ENCODE data around the gene ABHD14A. TPM values are rescaled to one million over a fixed set of nuclear protein-coding genes. Genes with fewer than 3 reads are reported as not detected.

ABHD14A gene
- total and polyA plus RNA-seq, 2 of the 13 experiments (the other 11 are each of a cell fraction or from before 2014, with no cell fraction given) = 29.5 to 46.9 TPM

DNA sequence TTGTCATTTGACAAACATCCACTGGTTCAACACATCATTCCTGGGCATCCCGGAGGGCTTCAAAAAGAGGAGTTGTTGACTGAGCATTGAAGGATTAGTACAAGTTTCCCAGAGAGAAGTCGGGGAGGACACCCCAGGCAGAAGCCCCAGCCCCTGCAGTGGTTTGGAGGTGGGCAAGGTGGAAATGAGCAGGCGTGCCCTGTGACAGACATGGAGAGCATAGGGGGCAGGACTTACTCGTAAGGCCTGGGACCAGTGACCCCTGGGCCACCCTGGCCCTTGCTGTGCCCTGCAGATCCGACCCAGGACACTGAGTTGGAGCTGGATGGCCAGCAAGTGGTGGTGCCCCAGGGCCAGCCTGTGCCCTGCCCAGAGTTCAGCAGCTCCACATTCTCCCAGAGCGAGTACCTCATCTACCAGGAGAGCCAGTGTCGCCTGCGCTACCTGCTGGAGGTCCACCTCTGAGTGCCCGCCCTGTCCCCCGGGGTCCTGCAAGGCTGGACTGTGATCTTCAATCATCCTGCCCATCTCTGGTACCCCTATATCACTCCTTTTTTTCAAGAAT is 26.8 kb upstream of the ABHD14A start:
- H3K4me1 ChIP-seq (ENCODE audit: insufficient read depth, low read length) = peaks cover 26% of the 10 kb centered on the region
- no peaks in the 10 kb centered on the region for H3K9me3 ChIP-seq (ENCODE audit: low read length)
- ATAC-seq (no peak), DNase-seq (ENCODE audit: low spot score) (no peak), FAIRE-seq (no peak)
- BruUV-seq (replicated peaks) = no TSS peak
- H3K4me2 ChIP-seq (ENCODE audit: low read depth, low read length) = no peak overlapping the region
- no peaks in the 10 kb centered on the region for H3K79me2 ChIP-seq (ENCODE audit: insufficient read depth, low read length)
- no peak overlapping the region for H3K9ac ChIP-seq (ENCODE audit: insufficient read depth, low read depth, low read length)
- H2AFZ ChIP-seq (ENCODE audit: low read length) = no peak overlapping the region
- H3K27me3 ChIP-seq (ENCODE audit: control insufficient read depth in 1 of 2, insufficient read depth in 2 of 2, low read length in 2 of 2) = no peaks in the 10 kb centered on the region
- intact Hi-C loops (cut with micrococcal nuclease; ENCODE audit: unreplicated experiment) (no loop called here), in situ Hi-C loops (cut with HindIII; ENCODE audit: extremely low pct_ligation_motif_present, low pct_unique_long_range_greater_than_20kb) (no loop called here)
- WGBS (ENCODE audit: low lambda C conversion rate) = 93% methylated on average over 6 of the region's 10 CpGs
- POLR2A ChIA-PET = no interaction called here
- CTCF ChIA-PET (ENCODE audit: low intra/inter-chr PET ratio, low total read pairs) = no interaction called here
- H4K20me1 ChIP-seq (ENCODE audit: insufficient read depth, low read length) = no peaks in the 10 kb centered on the region
- H3K4me3 ChIP-seq (replicated peaks in 1 of 3; ENCODE audit: insufficient read depth in 1 of 3, low read depth in 2 of 3, low read length in 3 of 3) = no peak overlapping the region
- no peak overlapping the region for H3K27ac ChIP-seq (ENCODE audit: extremely low read length, insufficient read depth, low read length)
- no peak for TF ChIP-seq HES4 (CRISPR knock-in tag; IDR thresholded peaks at IDR 0.05; ENCODE audit: borderline replicate concordance)
- TF ChIP-seq ZNF30 (CRISPR knock-in tag; IDR thresholded peaks at IDR 0.05) = no peak
- no peaks in the 10 kb centered on the region for H3K36me3 ChIP-seq (replicated peaks in 1 of 2; ENCODE audit: control insufficient read depth in 1 of 2, insufficient read depth in 2 of 2, low read length in 2 of 2)

DNA sequence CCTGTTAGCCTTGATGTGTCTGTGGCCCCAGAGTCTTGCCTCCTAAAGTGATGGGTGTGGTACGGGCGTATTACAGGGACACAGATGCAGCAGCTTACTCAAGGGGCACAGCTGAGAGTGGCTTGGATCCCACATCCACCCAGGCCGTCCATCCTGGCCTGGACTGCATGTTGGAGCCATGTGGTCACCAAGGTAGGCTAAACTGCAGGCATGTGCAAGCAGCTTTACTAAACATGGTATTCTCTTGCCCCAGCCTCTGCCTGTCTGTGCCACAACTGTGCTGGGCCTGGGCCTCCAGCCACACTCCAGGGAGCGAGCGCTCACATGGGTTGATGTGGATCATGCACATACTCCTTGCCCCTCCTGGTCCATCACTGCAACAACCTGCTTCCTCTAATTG is 25.7 kb upstream of the ABHD14A start:
- TF ChIP-seq ZNF282 (IDR thresholded peaks at IDR 0.05; ENCODE audit: partially characterized antibody) (no peak), ZNF263 (CRISPR knock-in tag; IDR thresholded peaks at IDR 0.05) (no peak), CEBPG (CRISPR knock-in tag; IDR thresholded peaks at IDR 0.05) (no peak), KLF6 (CRISPR knock-in tag; IDR thresholded peaks at IDR 0.05) (no peak), ZZZ3 (CRISPR knock-in tag; IDR thresholded peaks at IDR 0.05; ENCODE audit: borderline replicate concordance) (no peak)
- TF ChIP-seq, protein P1, sequence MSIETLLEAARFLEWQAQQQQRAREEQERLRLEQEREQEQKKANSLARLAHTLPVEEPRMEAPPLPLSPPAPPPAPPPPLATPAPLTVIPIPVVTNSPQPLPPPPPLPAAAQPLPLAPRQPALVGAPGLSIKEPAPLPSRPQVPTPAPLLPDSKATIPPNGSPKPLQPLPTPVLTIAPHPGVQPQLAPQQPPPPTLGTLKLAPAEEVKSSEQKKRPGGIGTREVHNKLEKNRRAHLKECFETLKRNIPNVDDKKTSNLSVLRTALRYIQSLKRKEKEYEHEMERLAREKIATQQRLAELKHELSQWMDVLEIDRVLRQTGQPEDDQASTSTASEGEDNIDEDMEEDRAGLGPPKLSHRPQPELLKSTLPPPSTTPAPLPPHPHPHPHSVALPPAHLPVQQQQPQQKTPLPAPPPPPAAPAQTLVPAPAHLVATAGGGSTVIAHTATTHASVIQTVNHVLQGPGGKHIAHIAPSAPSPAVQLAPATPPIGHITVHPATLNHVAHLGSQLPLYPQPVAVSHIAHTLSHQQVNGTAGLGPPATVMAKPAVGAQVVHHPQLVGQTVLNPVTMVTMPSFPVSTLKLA (IDR thresholded peaks at IDR 0.05) = peak; percentile 52; the same call in 1 of the 2 replicates
- TF ChIP-seq, protein P2, sequence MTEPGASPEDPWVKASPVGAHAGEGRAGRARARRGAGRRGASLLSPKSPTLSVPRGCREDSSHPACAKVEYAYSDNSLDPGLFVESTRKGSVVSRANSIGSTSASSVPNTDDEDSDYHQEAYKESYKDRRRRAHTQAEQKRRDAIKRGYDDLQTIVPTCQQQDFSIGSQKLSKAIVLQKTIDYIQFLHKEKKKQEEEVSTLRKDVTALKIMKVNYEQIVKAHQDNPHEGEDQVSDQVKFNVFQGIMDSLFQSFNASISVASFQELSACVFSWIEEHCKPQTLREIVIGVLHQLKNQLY (CRISPR knock-in tag; IDR thresholded peaks at IDR 0.05) = no peak
- Histone ChIP-seq H3K9me3 (ENCODE audit: low read length) (no peaks in the 10 kb centered on the region), H3K4me1 (ENCODE audit: insufficient read depth, low read length) (peaks cover 20% of the 10 kb centered on the region), H3K36me3 (replicated peaks in 1 of 2; ENCODE audit: control insufficient read depth in 1 of 2, insufficient read depth in 2 of 2, low read length in 2 of 2) (no peaks in the 10 kb centered on the region), H3K9ac (ENCODE audit: insufficient read depth, low read depth, low read length) (no peak overlapping the region), H3K4me2 (ENCODE audit: low read depth, low read length) (no peak overlapping the region), H3K79me2 (ENCODE audit: insufficient read depth, low read length) (no peaks in the 10 kb centered on the region), H3K27ac (ENCODE audit: extremely low read length, insufficient read depth, low read length) (no peak overlapping the region), H4K20me1 (ENCODE audit: insufficient read depth, low read length) (no peaks in the 10 kb centered on the region), H3K4me3 (replicated peaks in 1 of 3; ENCODE audit: insufficient read depth in 1 of 3, low read depth in 2 of 3, low read length in 3 of 3) (no peak overlapping the region), H2AFZ (ENCODE audit: low read length) (no peak overlapping the region), H3K27me3 (ENCODE audit: control insufficient read depth in 1 of 2, insufficient read depth in 2 of 2, low read length in 2 of 2) (no peaks in the 10 kb centered on the region)
- ATAC-seq = no peak
- no peak for DNase-seq (ENCODE audit: low spot score)
- POLR2A ChIA-PET = interaction anchor here (1.7 kb wide), 1 partner anchor 34 kb away, joined by 3 read pairs; the partner anchor contains the start of gene ACY1
- intact Hi-C loops (cut with micrococcal nuclease; ENCODE audit: unreplicated experiment) = no loop called here
- WGBS (ENCODE audit: low lambda C conversion rate) = 98% methylated on average over 5 of the region's 5 CpGs
- CTCF ChIA-PET (ENCODE audit: low intra/inter-chr PET ratio, low total read pairs) = no interaction called here
- BruUV-seq (replicated peaks) = no TSS peak
- no peak for FAIRE-seq
- in situ Hi-C loops (cut with HindIII; ENCODE audit: extremely low pct_ligation_motif_present, low pct_unique_long_range_greater_than_20kb) = no loop called here

Data from HepG2 (cell line).